Suprapubic skin (tissue), 4 donors: ENCODE measurements around the gene POLR2B. TPM values are rescaled to one million over a fixed set of nuclear protein-coding genes. Genes with fewer than 3 reads are reported as not detected.

Experiments used
- DNase-seq, 2 donors: peaks; one replicate each; pipeline ENCODE4 v3.0.0-alpha.2; 2019; ENCODE audit warnings: low spot score in 2 of 2
- H3K27ac ChIP-seq: fragments of 200-600 bp; sonication (generic); one replicate; pipeline ENCODE4 v1.5.1; 2019
- H3K27me3 ChIP-seq: fragments of 200-600 bp; sonication (generic); one replicate; pipeline ENCODE4 v1.5.1; 2019
- H3K36me3 ChIP-seq: fragments of 200-600 bp; sonication (generic); one replicate; pipeline ENCODE4 v1.5.1; 2019
- H3K4me1 ChIP-seq: fragments of 200-600 bp; sonication (generic); one replicate; pipeline ENCODE4 v1.5.1; 2019
- H3K4me3 ChIP-seq: fragments of 200-600 bp; sonication (generic); one replicate; pipeline ENCODE4 v1.5.1; 2019; ENCODE audit warnings: mild to moderate bottlenecking
- H3K9me3 ChIP-seq: fragments of 200-600 bp; sonication (generic); one replicate; pipeline ENCODE4 v1.5.1; 2019
- CTCF ChIP-seq, 2 donors: fragments of 200-600 bp in 1 of 2; fragments of 450-650 bp in 1 of 2; sonication (generic) in 1 of 2; IDR thresholded peaks; one replicate each; pipeline ENCODE4 v1.5.1; 2016 to 2019; ENCODE audit warnings: antibody characterized with exemption in 2 of 2, mild to moderate bottlenecking in 1 of 2, moderate library complexity in 1 of 2
- EP300 ChIP-seq: sonication (generic); formaldehyde crosslinking; IDR thresholded peaks from one replicate; pipeline ENCODE4 v1.6.1; 2017; ENCODE audit warnings: antibody characterized with exemption
- POLR2A ChIP-seq, 2 donors: fragments of 450-650 bp; IDR thresholded peaks; one replicate each; pipeline ENCODE4 v1.6.1; 2017; ENCODE audit warnings: antibody characterized with exemption in 2 of 2, mild to moderate bottlenecking in 2 of 2, moderate library complexity in 2 of 2
- POLR2AphosphoS5 ChIP-seq, 3 donors: sonication (generic); formaldehyde crosslinking; IDR thresholded peaks; one replicate each; pipeline ENCODE4 v1.6.1; 2017; ENCODE audit warnings: antibody characterized with exemption in 3 of 3
- WGBS: methylation state at CpG from one replicate; pipeline ENCODE4 v1.1.5; 2018; 5-methylcytosine and 5-hydroxymethylcytosine counted together
- total RNA-seq, 4 donors: library from RNA; depleted of rRNA; stranded (reverse); fragments of >200 nt; gene quantifications; one replicate each; pipeline ENCODE4 v1.1.0, GENCODE V29; 2016

Gene POLR2B
- total RNA-seq, 4 donors from 2014 or later, result 55.5 to 111 (median 61.5) TPM

DNA sequence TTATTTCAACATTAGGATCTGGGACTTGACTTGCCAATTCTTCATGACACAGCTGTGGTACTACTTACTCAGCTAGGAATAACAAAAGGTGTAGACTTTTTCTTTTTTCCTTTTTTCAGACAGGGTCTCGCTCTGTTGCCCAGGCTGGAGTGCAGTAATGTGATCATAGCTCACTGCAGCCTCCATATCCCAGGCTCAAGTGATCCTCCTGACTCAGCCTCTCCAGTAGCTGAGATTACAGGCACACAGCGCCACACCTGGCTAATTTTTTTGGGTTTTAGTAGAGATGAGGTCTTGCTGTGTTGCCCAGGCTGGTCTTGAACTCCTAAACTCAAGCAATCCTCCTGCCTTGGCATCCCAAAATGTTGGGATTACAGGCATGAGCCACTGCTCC is 17.6 kb upstream of the POLR2B start:
- DNase-seq, result no peak
- H3K4me1 ChIP-seq, result peaks cover 13% of the 10 kb centered on the region
- H3K4me3 ChIP-seq, result no peak overlapping the region
- no peaks in the 10 kb centered on the region for H3K9me3 ChIP-seq
- TF ChIP-seq EP300, result no peak
- no peak for TF ChIP-seq CTCF (IDR thresholded peaks at IDR 0.05)
- no peak for TF ChIP-seq POLR2A (IDR thresholded peaks at IDR 0.05)
- no peak for TF ChIP-seq POLR2AphosphoS5 (IDR thresholded peaks at IDR 0.05)
- no peak overlapping the region for H3K27ac ChIP-seq
- H3K36me3 ChIP-seq, result peaks cover 49% of the 10 kb centered on the region
- 98% methylated on average over 2 of the region's 2 CpGs for whole genome bisulfite sequencing
- H3K27me3 ChIP-seq, result no peaks in the 10 kb centered on the region

- Histone ChIP-seq H3K27ac (no peak overlapping the region), H3K4me1 (peaks cover 19% of the 10 kb centered on the region), H3K36me3 (peaks cover 71% of the 10 kb centered on the region), H3K4me3 (no peak overlapping the region), H3K9me3 (peaks cover 4% of the 10 kb centered on the region), H3K27me3 (no peaks in the 10 kb centered on the region)
- no peak for DNase-seq
- TF ChIP-seq CTCF (IDR thresholded peaks at IDR 0.05) (no peak), EP300 (no peak), POLR2A (IDR thresholded peaks at IDR 0.05) (no peak), POLR2AphosphoS5 (IDR thresholded peaks at IDR 0.05) (no peak)
- WGBS, result 83% methylated on average over 2 of the region's 2 CpGs
Measured at GRCh38 chr4:56971383-56971782, 7.3 kb upstream of the POLR2B start.

GRCh38 chr4:56972389-56972788 is 6.3 kb upstream of the POLR2B start:
- H3K36me3 ChIP-seq, result peaks cover 64% of the 10 kb centered on the region
- no peak overlapping the region for H3K27ac ChIP-seq

DNA sequence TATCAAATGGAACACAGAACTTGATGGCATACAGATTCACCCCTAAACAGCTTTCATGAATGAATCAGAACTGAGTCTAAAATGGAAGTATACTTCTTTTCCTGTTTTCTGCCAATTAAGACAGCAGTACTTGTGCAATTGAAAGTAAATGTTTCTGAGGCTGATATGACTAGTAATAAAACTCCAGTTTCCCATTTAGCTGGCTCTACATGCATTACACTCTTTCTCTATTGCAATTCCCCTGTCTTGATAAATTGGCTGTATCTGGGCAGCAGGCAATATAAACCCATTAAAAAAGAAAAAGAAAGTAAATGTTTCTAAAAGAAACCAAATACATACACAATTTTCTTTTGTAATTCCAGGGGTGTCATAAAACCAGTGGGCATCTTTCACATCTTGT is 5.9 kb upstream of the POLR2B start:
- Histone ChIP-seq H3K9me3 (peaks cover 4% of the 10 kb centered on the region), H3K27me3 (no peaks in the 10 kb centered on the region), H3K36me3 (peaks cover 61% of the 10 kb centered on the region), H3K4me3 (no peak overlapping the region), H3K27ac (no peak overlapping the region), H3K4me1 (peaks cover 21% of the 10 kb centered on the region)
- TF ChIP-seq EP300 (no peak), CTCF (IDR thresholded peaks at IDR 0.05) (no peak), POLR2A (IDR thresholded peaks at IDR 0.05) (no peak), POLR2AphosphoS5 (IDR thresholded peaks at IDR 0.05) (no peak)
- no peak for DNase-seq

More at GRCh38 chr4:56972389-56972788, 6.3 kb upstream of the POLR2B start:
- TF ChIP-seq POLR2AphosphoS5 (IDR thresholded peaks at IDR 0.05), result no peak
- Histone ChIP-seq H3K9me3 (peaks cover 4% of the 10 kb centered on the region), H3K27me3 (no peaks in the 10 kb centered on the region), H3K4me3 (no peak overlapping the region), H3K4me1 (peaks cover 21% of the 10 kb centered on the region)
- no peak for DNase-seq
- 100% methylated on average over 2 of the region's 2 CpGs for WGBS

DNA sequence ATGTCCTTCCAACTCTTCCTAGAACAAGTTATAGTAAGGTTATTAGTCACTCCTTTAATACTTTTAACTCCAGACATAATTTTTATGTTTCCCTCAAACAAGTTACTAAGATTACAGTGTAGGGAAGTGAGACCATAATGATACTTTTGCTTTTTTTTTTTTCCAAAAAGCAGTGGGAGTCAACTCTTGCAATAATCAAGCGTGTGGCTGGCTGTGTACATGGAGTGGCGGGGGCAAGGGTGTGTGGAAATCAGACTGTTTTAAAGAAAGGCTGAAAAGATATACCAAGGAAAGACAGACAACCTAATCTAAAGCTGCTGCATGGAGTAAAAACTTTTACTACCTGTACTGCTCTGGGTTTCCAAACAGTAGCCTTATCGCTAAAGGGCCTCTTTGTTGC is 5.4 kb upstream of the POLR2B start:
- Histone ChIP-seq H3K27ac (no peak overlapping the region), H3K4me1 (peaks cover 25% of the 10 kb centered on the region), H3K36me3 (peaks cover 59% of the 10 kb centered on the region), H3K27me3 (no peaks in the 10 kb centered on the region), H3K9me3 (peaks cover 4% of the 10 kb centered on the region), H3K4me3 (no peak overlapping the region)
- TF ChIP-seq CTCF (IDR thresholded peaks at IDR 0.05) (no peak), EP300 (no peak), POLR2A (IDR thresholded peaks at IDR 0.05) (no peak), POLR2AphosphoS5 (IDR thresholded peaks at IDR 0.05) (no peak)
- no peak for DNase-seq
- 95% methylated on average over 3 of the region's 3 CpGs for WGBS

GRCh38 chr4:56976283-56976836 is 2.3 kb upstream of the POLR2B start:
- H3K9me3 ChIP-seq, result peaks cover 4% of the 10 kb centered on the region
- H3K4me3 ChIP-seq, result peak overlapping the region; percentile 69
- peaks cover 46% of the 10 kb centered on the region for H3K4me1 ChIP-seq
- no peak for TF ChIP-seq EP300
- no peak for TF ChIP-seq CTCF (IDR thresholded peaks at IDR 0.05)
- TF ChIP-seq POLR2AphosphoS5 (IDR thresholded peaks at IDR 0.05), result no peak
- 4% methylated on average over 12 of the region's 35 CpGs for WGBS
- peak overlapping the region; percentile 93 for H3K27ac ChIP-seq
- no peaks in the 10 kb centered on the region for H3K27me3 ChIP-seq
- H3K36me3 ChIP-seq, result peaks cover 34% of the 10 kb centered on the region
- peak in 1 of 2 donors; percentile 73 for DNase-seq
